Mesenchymal stem cell (in vitro differentiated cells and primary cell): ENCODE results near the gene UBXN10.

Experiments used
- DNase-seq: peaks from one replicate; pipeline ENCODE4 v3.0.0-alpha.2; 2013
- H2AFZ ChIP-seq: one replicate; pipeline ENCODE4 v1.6.1; 2013; ENCODE audit warnings: low read depth, mild to moderate bottlenecking, control low read depth, inconsistent platforms, low read length, moderate library complexity
- H2AK5ac ChIP-seq: 2 replicates; pipeline ENCODE4 v1.6.1; 2013; ENCODE audit warnings: low read length, moderate library complexity, mild to moderate bottlenecking, inconsistent platforms; ENCODE audit not compliant: severe bottlenecking
- H2BK120ac ChIP-seq: one replicate; pipeline ENCODE4 v1.6.1; 2013; ENCODE audit warnings: low read depth, mild to moderate bottlenecking, inconsistent platforms, low read length, moderate library complexity
- H2BK12ac ChIP-seq, 2 experiments: one replicate each; pipeline ENCODE4 v1.6.1; 2013; ENCODE audit warnings: inconsistent platforms in 2 of 2, low read length in 2 of 2, mild to moderate bottlenecking in 2 of 2, moderate library complexity in 2 of 2, control low read depth in 1 of 2
- H2BK15ac ChIP-seq: one replicate; pipeline ENCODE4 v1.6.1; 2013; ENCODE audit warnings: mild to moderate bottlenecking, low read depth, inconsistent platforms; ENCODE audit not compliant: poor library complexity, severe bottlenecking
- H2BK5ac ChIP-seq: 2 replicates; pipeline ENCODE4 v1.6.1; 2013; ENCODE audit warnings: low read depth, mild to moderate bottlenecking, low read length, control low read depth, inconsistent platforms; ENCODE audit not compliant: poor library complexity, severe bottlenecking
- H3K14ac ChIP-seq, 2 experiments: one replicate each; pipeline ENCODE4 v1.6.1; 2013; ENCODE audit warnings: inconsistent platforms in 2 of 2, low read length in 2 of 2, control low read depth in 1 of 2, mild to moderate bottlenecking in 1 of 2, moderate library complexity in 1 of 2
- H3K18ac ChIP-seq, 2 experiments: one replicate each; pipeline ENCODE4 v1.6.1; 2013; ENCODE audit warnings: inconsistent platforms in 2 of 2, low read length in 2 of 2, control low read depth in 1 of 2, low read depth in 1 of 2, mild to moderate bottlenecking in 1 of 2
- H3K23ac ChIP-seq, 2 experiments: one replicate each; pipeline ENCODE4 v1.6.1; 2013; ENCODE audit warnings: inconsistent platforms in 2 of 2, low read length in 2 of 2, mild to moderate bottlenecking in 2 of 2, moderate library complexity in 2 of 2, control low read depth in 1 of 2
- H3K27ac ChIP-seq: 2 replicates; pipeline ENCODE4 v1.5.1; 2013; ENCODE audit warnings: mild to moderate bottlenecking, moderate library complexity, low read length, control low read depth, inconsistent platforms; ENCODE audit not compliant: poor library complexity, severe bottlenecking
- H3K27me3 ChIP-seq, 2 experiments: 2 replicates each; pipeline versions ENCODE4 v1.6.1 to v1.7.0; 2013; ENCODE audit warnings: low read length in 2 of 2, mild to moderate bottlenecking in 2 of 2, moderate library complexity in 2 of 2, control low read depth in 1 of 2, inconsistent platforms in 1 of 2; ENCODE audit not compliant: control insufficient read depth in 1 of 2, insufficient read depth in 1 of 2
- H3K36me3 ChIP-seq, 2 experiments: 2 replicates each; pipeline versions ENCODE4 v1.6.1 to v1.7.0; 2013; ENCODE audit warnings: low read length in 2 of 2, control low read depth in 1 of 2, inconsistent platforms in 1 of 2, low read depth in 1 of 2, mild to moderate bottlenecking in 1 of 2; ENCODE audit not compliant: insufficient read depth in 2 of 2, control insufficient read depth in 1 of 2
- H3K4ac ChIP-seq, 2 experiments: one replicate each; pipeline ENCODE4 v1.6.1; 2013; ENCODE audit warnings: inconsistent platforms in 2 of 2, low read length in 2 of 2, mild to moderate bottlenecking in 2 of 2, moderate library complexity in 2 of 2, control low read depth in 1 of 2, low read depth in 1 of 2
- H3K4me1 ChIP-seq: 2 replicates; pipeline ENCODE4 v1.6.1; 2013; ENCODE audit warnings: low read depth, low read length, control low read depth; ENCODE audit not compliant: control insufficient read depth, insufficient read depth
- H3K4me2 ChIP-seq: 2 replicates; pipeline ENCODE4 v1.6.1; 2013; ENCODE audit warnings: low read length, mild to moderate bottlenecking, inconsistent platforms; ENCODE audit not compliant: poor library complexity, severe bottlenecking
- H3K4me3 ChIP-seq, 2 experiments: 2 replicates each; pipeline versions ENCODE4 v1.5.1 to v1.7.0; 2013; ENCODE audit warnings: low read length in 2 of 2, mild to moderate bottlenecking in 2 of 2, control low read depth in 1 of 2, low read depth in 1 of 2; ENCODE audit not compliant: insufficient read depth in 1 of 2
- H3K79me1 ChIP-seq: replicated peaks from 2 replicates; pipeline ENCODE4 v1.6.1; 2013; ENCODE audit warnings: mild to moderate bottlenecking, control low read depth, low read length, inconsistent platforms; ENCODE audit not compliant: poor library complexity, severe bottlenecking
- H3K9ac ChIP-seq: 2 replicates; pipeline ENCODE4 v1.7.0; 2013; ENCODE audit warnings: mild to moderate bottlenecking, low read length, moderate library complexity
- H3K9me3 ChIP-seq: 2 replicates; pipeline ENCODE4 v1.7.0; 2013; ENCODE audit warnings: mild to moderate bottlenecking, low read length; ENCODE audit not compliant: control insufficient read depth
- H4K8ac ChIP-seq: one replicate; pipeline ENCODE4 v1.6.1; 2013; ENCODE audit warnings: inconsistent platforms, mild to moderate bottlenecking, low read length, moderate library complexity
- H4K91ac ChIP-seq: one replicate; pipeline ENCODE4 v1.6.1; 2013; ENCODE audit warnings: mild to moderate bottlenecking, low read length, inconsistent platforms
- WGBS: methylation state at CpG from one replicate; pipeline ENCODE4 v1.1.7; 2013; ENCODE audit warnings: mixed read lengths; 5-methylcytosine and 5-hydroxymethylcytosine counted together

UBXN10 gene

GRCh38 chr1:20165522-20165951 lies 20.4 kb upstream of the UBXN10 start:
- no peak overlapping the region for H4K8ac ChIP-seq
- H3K4ac ChIP-seq = no peak overlapping the region
- H2BK120ac ChIP-seq = no peak overlapping the region
- no peaks in the 10 kb centered on the region for H3K79me1 ChIP-seq
- no peak overlapping the region for H3K4me3 ChIP-seq
- peaks cover 6 to 63% of the 10 kb centered on the region in 2 experiments for H3K27me3 ChIP-seq
- H3K4me2 ChIP-seq = no peak overlapping the region
- no peak overlapping the region for H3K18ac ChIP-seq
- peak; percentile 3 for DNase-seq
- no peaks in the 10 kb centered on the region for H3K36me3 ChIP-seq
- H2BK5ac ChIP-seq = no peak overlapping the region
- no peak overlapping the region for H3K23ac ChIP-seq
- no peak overlapping the region for H3K9ac ChIP-seq
- peaks cover 15% of the 10 kb centered on the region for H3K9me3 ChIP-seq
- H2AFZ ChIP-seq = no peak overlapping the region
- no peak overlapping the region for H3K27ac ChIP-seq
- H3K14ac ChIP-seq = peak overlapping the region in 1 of 2 experiments; percentile 85
- 92% methylated on average over 11 of the region's 16 CpGs for WGBS
- H3K4me1 ChIP-seq = peaks cover 2% of the 10 kb centered on the region
- H2AK5ac ChIP-seq = no peak overlapping the region
- H4K91ac ChIP-seq = no peak overlapping the region
- H2BK15ac ChIP-seq = no peak overlapping the region
- H2BK12ac ChIP-seq = no peak overlapping the region

GRCh38 chr1:20166051-20166450 lies 19.8 kb upstream of the UBXN10 start:
- Histone ChIP-seq H3K18ac (no peak overlapping the region), H4K91ac (no peak overlapping the region), H3K4me3 (no peak overlapping the region), H2BK12ac (no peak overlapping the region), H2BK120ac (no peak overlapping the region), H3K4ac (no peak overlapping the region), H3K14ac (no peak overlapping the region), H3K79me1 (no peaks in the 10 kb centered on the region), H3K23ac (no peak overlapping the region), H3K27me3 (peaks cover 6 to 63% of the 10 kb centered on the region in 2 experiments), H2AK5ac (no peak overlapping the region), H3K9me3 (peaks cover 10% of the 10 kb centered on the region), H3K27ac (no peak overlapping the region), H2AFZ (no peak overlapping the region), H3K36me3 (no peaks in the 10 kb centered on the region), H3K4me2 (no peak overlapping the region), H2BK15ac (no peak overlapping the region), H4K8ac (no peak overlapping the region), H3K9ac (no peak overlapping the region), H3K4me1 (peaks cover 2% of the 10 kb centered on the region), H2BK5ac (no peak overlapping the region)
- 76% methylated on average over 17 of the region's 17 CpGs for WGBS
- DNase-seq = no peak

GRCh38 chr1:20167126-20167525 lies 18.8 kb upstream of the UBXN10 start:
- Histone ChIP-seq H3K9ac (no peak overlapping the region), H3K4me1 (peaks cover 2% of the 10 kb centered on the region), H2BK15ac (no peak overlapping the region), H4K8ac (no peak overlapping the region), H4K91ac (no peak overlapping the region), H2AFZ (no peak overlapping the region), H3K9me3 (peaks cover 3% of the 10 kb centered on the region), H3K79me1 (no peaks in the 10 kb centered on the region), H2AK5ac (no peak overlapping the region), H2BK12ac (no peak overlapping the region), H2BK5ac (no peak overlapping the region), H3K14ac (no peak overlapping the region), H2BK120ac (no peak overlapping the region), H3K23ac (no peak overlapping the region), H3K18ac (no peak overlapping the region), H3K27me3 (peaks cover 6 to 61% of the 10 kb centered on the region in 2 experiments), H3K4ac (no peak overlapping the region), H3K36me3 (no peaks in the 10 kb centered on the region), H3K4me2 (no peak overlapping the region), H3K27ac (no peak overlapping the region), H3K4me3 (no peak overlapping the region)
- no peak for DNase-seq
- 80% methylated on average over 8 of the region's 8 CpGs for WGBS

GRCh38 chr1:20168564-20169491 lies 17.1 kb upstream of the UBXN10 start:
- H3K4me2 ChIP-seq = no peak overlapping the region
- no peak overlapping the region for H4K91ac ChIP-seq
- H3K4me1 ChIP-seq = peaks cover 2% of the 10 kb centered on the region
- no peak overlapping the region for H3K4ac ChIP-seq
- no peak overlapping the region for H4K8ac ChIP-seq
- H3K36me3 ChIP-seq = no peaks in the 10 kb centered on the region
- no peak overlapping the region for H2AFZ ChIP-seq
- 81% methylated on average over 8 of the region's 9 CpGs for WGBS
- no peaks in the 10 kb centered on the region for H3K9me3 ChIP-seq
- no peak overlapping the region for H3K27ac ChIP-seq
- H3K27me3 ChIP-seq = peaks cover 10 to 56% of the 10 kb centered on the region in 2 experiments
- H2BK12ac ChIP-seq = no peak overlapping the region
- no peak overlapping the region for H3K9ac ChIP-seq
- H2AK5ac ChIP-seq = no peak overlapping the region
- H3K4me3 ChIP-seq = no peak overlapping the region
- H3K79me1 ChIP-seq = no peaks in the 10 kb centered on the region
- H3K18ac ChIP-seq = no peak overlapping the region
- H2BK15ac ChIP-seq = no peak overlapping the region
- H3K23ac ChIP-seq = no peak overlapping the region
- H3K14ac ChIP-seq = no peak overlapping the region
- no peak for DNase-seq
- H2BK5ac ChIP-seq = no peak overlapping the region
- no peak overlapping the region for H2BK120ac ChIP-seq
